ENCODE results near the gene SLF2.

SLF2 gene

DNA sequence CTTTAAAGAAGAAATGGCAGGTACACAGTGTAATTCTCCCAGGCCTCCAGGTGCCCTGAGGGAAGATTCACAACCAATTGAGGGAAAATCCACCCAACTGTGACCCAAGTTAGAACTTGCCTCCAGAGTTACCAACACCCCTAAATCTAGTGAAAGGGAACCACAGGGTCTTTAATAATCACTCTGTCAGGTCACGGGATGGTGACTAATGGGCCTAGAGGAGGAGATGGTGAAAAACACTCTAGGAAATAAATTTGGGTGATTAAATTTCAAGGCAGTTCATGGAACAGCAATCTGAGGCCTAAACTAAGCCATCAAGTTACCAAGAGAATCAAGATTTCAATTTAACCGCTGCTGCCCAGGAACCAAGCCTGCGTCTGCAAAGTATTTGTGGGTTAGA lies 26.7 kb upstream of the SLF2 start:
- TF ChIP-seq, protein P1, sequence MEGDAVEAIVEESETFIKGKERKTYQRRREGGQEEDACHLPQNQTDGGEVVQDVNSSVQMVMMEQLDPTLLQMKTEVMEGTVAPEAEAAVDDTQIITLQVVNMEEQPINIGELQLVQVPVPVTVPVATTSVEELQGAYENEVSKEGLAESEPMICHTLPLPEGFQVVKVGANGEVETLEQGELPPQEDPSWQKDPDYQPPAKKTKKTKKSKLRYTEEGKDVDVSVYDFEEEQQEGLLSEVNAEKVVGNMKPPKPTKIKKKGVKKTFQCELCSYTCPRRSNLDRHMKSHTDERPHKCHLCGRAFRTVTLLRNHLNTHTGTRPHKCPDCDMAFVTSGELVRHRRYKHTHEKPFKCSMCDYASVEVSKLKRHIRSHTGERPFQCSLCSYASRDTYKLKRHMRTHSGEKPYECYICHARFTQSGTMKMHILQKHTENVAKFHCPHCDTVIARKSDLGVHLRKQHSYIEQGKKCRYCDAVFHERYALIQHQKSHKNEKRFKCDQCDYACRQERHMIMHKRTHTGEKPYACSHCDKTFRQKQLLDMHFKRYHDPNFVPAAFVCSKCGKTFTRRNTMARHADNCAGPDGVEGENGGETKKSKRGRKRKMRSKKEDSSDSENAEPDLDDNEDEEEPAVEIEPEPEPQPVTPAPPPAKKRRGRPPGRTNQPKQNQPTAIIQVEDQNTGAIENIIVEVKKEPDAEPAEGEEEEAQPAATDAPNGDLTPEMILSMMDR (conservative IDR thresholded peaks at IDR 0.05; ENCODE audit: low read depth): no peak
- ChIA-PET POLR2A (ENCODE audit: low non-redundant PET) (no interaction called here), CTCF (interaction anchor here (0.5 to 1.0 kb wide), 3 partner anchors 142 to 543 kb away, joined by 3 read pairs; no protein-coding TSS in a partner anchor)
- H3K27ac ChIP-seq: peak overlapping the region; percentile 56
- DNase-seq (ENCODE audit: low spot score): peak; percentile 87

DNA sequence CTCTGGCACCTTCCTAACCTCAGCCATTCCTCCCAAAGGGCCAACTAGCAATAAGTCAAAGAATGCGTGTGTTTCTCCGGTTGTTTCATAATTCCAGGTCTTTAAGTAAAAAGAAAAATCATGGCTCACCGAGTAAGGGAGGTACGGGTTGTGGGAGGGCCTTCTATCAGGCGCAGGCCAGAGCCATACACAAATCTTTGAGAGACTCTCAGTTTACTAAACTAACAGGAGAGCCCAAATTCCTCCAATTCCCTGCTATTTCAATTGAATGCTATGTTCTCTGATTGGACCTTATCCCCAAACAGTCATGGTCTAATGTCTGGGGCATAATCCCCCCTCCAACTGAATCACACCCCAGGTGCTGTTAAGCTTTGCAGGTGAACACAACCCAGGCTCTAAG lies 26.2 kb upstream of the SLF2 start:
- POLR2A ChIA-PET (ENCODE audit: low non-redundant PET): no interaction called here
- CTCF ChIA-PET: interaction anchor here (0.5 to 0.6 kb wide), 2 partner anchors 142 to 543 kb away, joined by 3 read pairs; no protein-coding TSS in a partner anchor
- no peak for DNase-seq (ENCODE audit: low spot score)

GRCh38 chr10:100886963-100887362 lies 25.8 kb upstream of the SLF2 start:
- no peak for DNase-seq (ENCODE audit: low spot score)
- POLR2A ChIA-PET (ENCODE audit: low non-redundant PET): no interaction called here
- TF ChIP-seq, protein P1 (conservative IDR thresholded peaks at IDR 0.05; ENCODE audit: low read depth): no peak
- H3K27ac ChIP-seq: no peak overlapping the region
- CTCF ChIA-PET: interaction anchor here (0.6 kb wide), 1 partner anchor 143 kb away, joined by 3 read pairs; no protein-coding TSS in a partner anchor

More for the DNA sequence above, 26.2 kb upstream of the SLF2 start:
- H3K27ac ChIP-seq: no peak overlapping the region
- TF ChIP-seq, protein P1 (conservative IDR thresholded peaks at IDR 0.05; ENCODE audit: low read depth): no peak

DNA sequence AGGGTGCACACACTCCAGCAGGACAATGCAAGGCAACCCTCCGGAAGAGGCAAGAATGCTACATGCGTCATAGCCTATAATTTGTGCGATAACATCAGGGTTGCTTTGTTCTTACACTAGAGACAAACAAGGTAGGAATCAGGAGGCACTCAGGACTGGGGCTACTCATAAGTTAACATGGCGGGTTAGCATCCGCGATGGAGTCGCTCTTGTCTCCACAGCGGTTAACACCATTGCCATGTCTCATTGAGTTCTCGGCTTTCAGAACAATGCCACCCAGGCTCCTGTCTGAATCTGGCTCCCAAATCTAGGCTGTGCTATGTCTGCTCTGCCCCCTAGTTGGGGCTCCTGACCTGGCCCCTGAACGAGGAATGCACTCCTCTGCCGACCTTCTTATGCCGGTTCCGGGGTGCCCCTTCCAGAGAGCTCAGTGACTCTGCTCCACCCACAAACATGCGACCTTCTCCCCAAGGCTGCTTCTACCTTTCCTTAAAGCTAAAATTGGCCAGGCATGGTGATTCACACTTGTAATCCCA lies 24.9 kb upstream of the SLF2 start:
- TF ChIP-seq, protein P1 (conservative IDR thresholded peaks at IDR 0.05; ENCODE audit: low read depth): no peak
- no peak for DNase-seq (ENCODE audit: low spot score)
- CTCF ChIA-PET: interaction anchor here (0.6 to 1.8 kb wide), 3 partner anchors 62 to 1348 kb away, joined by 3 to 6 read pairs (median 5); no protein-coding TSS in a partner anchor
- no peak overlapping the region for H3K27ac ChIP-seq
- POLR2A ChIA-PET (ENCODE audit: low non-redundant PET): no interaction called here

DNA sequence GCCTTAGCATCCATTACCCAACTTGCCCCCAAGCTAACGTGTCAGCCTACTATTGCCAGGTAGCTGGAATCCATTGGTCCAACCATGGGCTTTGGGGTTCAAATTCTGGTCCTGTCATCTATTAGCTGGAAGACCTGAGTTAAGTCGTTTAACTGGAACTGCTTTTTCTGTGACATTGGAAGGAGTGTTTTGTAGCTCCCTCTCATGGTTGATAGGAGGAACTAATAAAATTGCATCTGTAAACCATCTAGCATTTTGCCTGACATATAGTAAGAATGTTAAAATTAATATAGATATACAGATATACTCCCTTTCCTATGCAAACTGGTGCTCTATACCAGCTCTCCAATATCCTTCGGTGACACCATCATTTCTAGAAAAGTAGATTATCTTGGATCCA lies 23.8 kb upstream of the SLF2 start:
- no peak for DNase-seq (ENCODE audit: low spot score)
- ChIA-PET POLR2A (ENCODE audit: low non-redundant PET) (no interaction called here), CTCF (interaction anchor here (0.5 to 1.8 kb wide), 2 partner anchors 228 to 327 kb away, joined by 3 to 6 read pairs; no protein-coding TSS in a partner anchor)
- H3K27ac ChIP-seq: no peak overlapping the region
- TF ChIP-seq, protein P1 (conservative IDR thresholded peaks at IDR 0.05; ENCODE audit: low read depth): no peak

DNA sequence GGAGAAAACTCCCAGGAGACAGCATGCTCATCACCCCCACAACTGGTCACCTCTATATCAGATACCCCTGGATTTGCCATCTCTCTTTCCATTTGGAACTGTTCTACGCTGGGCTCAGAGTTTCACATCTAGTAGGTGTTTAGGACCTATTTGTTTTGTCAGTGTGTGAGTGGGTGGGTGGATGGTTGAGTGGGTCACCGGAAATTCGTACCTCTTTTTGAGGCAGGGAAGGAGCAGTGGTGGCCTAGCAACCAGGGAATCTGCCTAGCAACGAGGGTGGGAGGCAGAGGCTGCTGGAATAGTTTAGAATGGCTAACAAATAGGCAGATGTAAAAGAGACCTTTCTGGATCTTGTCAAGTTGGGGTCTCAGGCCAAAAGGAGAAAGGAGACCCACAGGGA lies 23.2 kb upstream of the SLF2 start:
- ChIA-PET POLR2A (ENCODE audit: low non-redundant PET) (no interaction called here), CTCF (interaction anchor here (0.5 to 1.8 kb wide), 2 partner anchors 229 to 327 kb away, joined by 3 to 6 read pairs; no protein-coding TSS in a partner anchor)
- no peak overlapping the region for H3K27ac ChIP-seq
- TF ChIP-seq, protein P1 (conservative IDR thresholded peaks at IDR 0.05; ENCODE audit: low read depth): no peak
- DNase-seq (ENCODE audit: low spot score): no peak
